SK-N-SH treated with all-trans-retinoic acid at 6 μM for 48 hours (cell line): ENCODE results near the gene SMTN.

Experiments used
- ARNTL ChIP-seq: fragments of 450-650 bp; formaldehyde crosslinking; IDR thresholded peaks from 2 replicates; pipeline ENCODE4 v1.5.0; 2020; ENCODE audit warnings: low read depth, mild to moderate bottlenecking, moderate library complexity, borderline replicate concordance
- BACH2 ChIP-seq: fragments of 250-450 bp; sonication (Bioruptor Pico); IDR thresholded peaks from 2 replicates; pipeline ENCODE4 v1.9.0; 2021; ENCODE audit warnings: mild to moderate bottlenecking, borderline replicate concordance
- ISL1 ChIP-seq: fragments of 250-450 bp; sonication (Bioruptor Pico); IDR thresholded peaks from 2 replicates; pipeline ENCODE4 v2.1.2; 2022; ENCODE audit warnings: mild to moderate bottlenecking, moderate library complexity
- RARB ChIP-seq: fragments of 250-450 bp; sonication (Bioruptor Pico); IDR thresholded peaks from 2 replicates; pipeline ENCODE4 v1.8.0; 2021; ENCODE audit warnings: mild to moderate bottlenecking, moderate library complexity
- TOX ChIP-seq: fragments of 250-450 bp; sonication (Bioruptor Pico); IDR thresholded peaks from 2 replicates; pipeline ENCODE4 v1.8.0; 2021; ENCODE audit warnings: mild to moderate bottlenecking, moderate library complexity, borderline replicate concordance
- ZFP3 ChIP-seq: fragments of 250-450 bp; sonication (Bioruptor Pico); IDR thresholded peaks from 2 replicates; pipeline ENCODE4 v1.5.0; 2020; ENCODE audit warnings: mild to moderate bottlenecking, moderate library complexity
- ZFP30 ChIP-seq: fragments of 450-650 bp; formaldehyde crosslinking; IDR thresholded peaks from 2 replicates; pipeline ENCODE4 v1.5.0; 2022; ENCODE audit warnings: mild to moderate bottlenecking, moderate library complexity
- ZNF565 ChIP-seq: fragments of 450-650 bp; formaldehyde crosslinking; conservative IDR thresholded peaks from 2 replicates; pipeline ENCODE4 v1.5.0; 2020; ENCODE audit warnings: low read depth, mild to moderate bottlenecking, moderate library complexity
- ZNF70 ChIP-seq: fragments of 450-650 bp; formaldehyde crosslinking; IDR thresholded peaks from 2 replicates; pipeline ENCODE4 v1.5.0; 2020; ENCODE audit warnings: mild to moderate bottlenecking, moderate library complexity
- ZNF8 ChIP-seq: fragments of 450-650 bp; formaldehyde crosslinking; IDR thresholded peaks from 2 replicates; pipeline ENCODE4 v1.5.0; 2020; ENCODE audit warnings: mild to moderate bottlenecking, moderate library complexity
- TF ChIP-seq, protein P1 (sequence below): fragments of 250-450 bp; sonication (Bioruptor Pico); IDR thresholded peaks from 2 replicates; pipeline ENCODE4 v1.5.1; 2020; ENCODE audit warnings: low read depth, mild to moderate bottlenecking, moderate library complexity
- TF ChIP-seq, protein P2 (sequence below): fragments of 250-450 bp; sonication (Bioruptor Pico); IDR thresholded peaks from 2 replicates; pipeline ENCODE4 v1.5.1; 2021; ENCODE audit warnings: mild to moderate bottlenecking, moderate library complexity
- TF ChIP-seq, protein P3 (sequence below): fragments of 250-450 bp; sonication (Bioruptor Pico); IDR thresholded peaks from 2 replicates; pipeline ENCODE4 v1.8.0; 2020; ENCODE audit warnings: mild to moderate bottlenecking, moderate library complexity, borderline replicate concordance

DNA sequence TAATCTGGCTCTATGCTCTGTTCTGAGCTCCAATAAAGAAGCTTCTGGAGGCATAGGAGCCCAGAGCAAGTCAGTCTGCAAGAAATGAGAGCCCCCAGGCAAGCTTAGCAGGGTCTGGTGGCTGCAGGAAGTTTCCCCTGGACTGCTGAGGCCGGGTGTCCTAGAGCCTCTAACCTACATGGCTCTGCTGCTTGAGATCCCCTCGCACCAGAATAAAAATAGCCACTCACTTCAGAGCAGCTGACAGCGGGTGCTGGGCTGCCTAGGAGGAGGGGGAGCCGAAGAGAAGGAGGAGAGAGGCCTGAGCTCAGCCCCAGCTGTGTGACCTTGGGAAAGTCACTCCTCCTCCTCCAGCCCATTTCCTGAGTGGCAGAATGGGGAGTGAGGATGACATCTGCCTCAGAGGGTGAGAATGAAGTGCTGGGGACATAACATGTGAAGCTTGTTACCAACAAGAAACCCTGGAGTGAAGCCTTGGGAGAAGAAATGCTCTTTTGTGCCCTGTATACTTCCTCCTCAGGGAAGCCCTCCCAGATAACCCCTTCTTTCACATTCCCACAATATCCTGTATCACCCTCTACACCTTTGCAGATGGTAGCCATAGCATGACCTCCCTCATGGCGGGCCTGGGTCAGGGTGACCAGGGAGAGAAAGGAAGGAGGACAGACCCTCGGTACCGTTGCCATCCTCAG lies 38.1 kb downstream of the SMTN start:
- no peak for TF ChIP-seq ISL1 (CRISPR knock-in tag)
- TF ChIP-seq, protein P1, sequence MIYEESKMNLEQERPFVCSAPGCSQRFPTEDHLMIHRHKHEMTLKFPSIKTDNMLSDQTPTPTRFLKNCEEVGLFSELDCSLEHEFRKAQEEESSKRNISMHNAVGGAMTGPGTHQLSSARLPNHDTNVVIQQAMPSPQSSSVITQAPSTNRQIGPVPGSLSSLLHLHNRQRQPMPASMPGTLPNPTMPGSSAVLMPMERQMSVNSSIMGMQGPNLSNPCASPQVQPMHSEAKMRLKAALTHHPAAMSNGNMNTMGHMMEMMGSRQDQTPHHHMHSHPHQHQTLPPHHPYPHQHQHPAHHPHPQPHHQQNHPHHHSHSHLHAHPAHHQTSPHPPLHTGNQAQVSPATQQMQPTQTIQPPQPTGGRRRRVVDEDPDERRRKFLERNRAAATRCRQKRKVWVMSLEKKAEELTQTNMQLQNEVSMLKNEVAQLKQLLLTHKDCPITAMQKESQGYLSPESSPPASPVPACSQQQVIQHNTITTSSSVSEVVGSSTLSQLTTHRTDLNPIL = no peak
- TF ChIP-seq RARB = no peak
- no peak for TF ChIP-seq ARNTL (CRISPR knock-in tag)
- TF ChIP-seq BACH2 (CRISPR knock-in tag) = no peak
- no peak for TF ChIP-seq ZNF565 (CRISPR knock-in tag)
- TF ChIP-seq ZFP30 = no peak
- TF ChIP-seq ZNF8 = no peak
- TF ChIP-seq, protein P2, sequence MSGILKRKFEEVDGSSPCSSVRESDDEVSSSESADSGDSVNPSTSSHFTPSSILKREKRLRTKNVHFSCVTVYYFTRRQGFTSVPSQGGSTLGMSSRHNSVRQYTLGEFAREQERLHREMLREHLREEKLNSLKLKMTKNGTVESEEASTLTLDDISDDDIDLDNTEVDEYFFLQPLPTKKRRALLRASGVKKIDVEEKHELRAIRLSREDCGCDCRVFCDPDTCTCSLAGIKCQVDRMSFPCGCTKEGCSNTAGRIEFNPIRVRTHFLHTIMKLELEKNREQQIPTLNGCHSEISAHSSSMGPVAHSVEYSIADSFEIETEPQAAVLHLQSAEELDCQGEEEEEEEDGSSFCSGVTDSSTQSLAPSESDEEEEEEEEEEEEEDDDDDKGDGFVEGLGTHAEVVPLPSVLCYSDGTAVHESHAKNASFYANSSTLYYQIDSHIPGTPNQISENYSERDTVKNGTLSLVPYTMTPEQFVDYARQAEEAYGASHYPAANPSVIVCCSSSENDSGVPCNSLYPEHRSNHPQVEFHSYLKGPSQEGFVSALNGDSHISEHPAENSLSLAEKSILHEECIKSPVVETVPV = no peak
- no peak for TF ChIP-seq ZNF70 (CRISPR knock-in tag)
- no peak for TF ChIP-seq TOX (CRISPR knock-in tag)
- TF ChIP-seq ZFP3 (CRISPR knock-in tag) = no peak
- TF ChIP-seq, protein P3, sequence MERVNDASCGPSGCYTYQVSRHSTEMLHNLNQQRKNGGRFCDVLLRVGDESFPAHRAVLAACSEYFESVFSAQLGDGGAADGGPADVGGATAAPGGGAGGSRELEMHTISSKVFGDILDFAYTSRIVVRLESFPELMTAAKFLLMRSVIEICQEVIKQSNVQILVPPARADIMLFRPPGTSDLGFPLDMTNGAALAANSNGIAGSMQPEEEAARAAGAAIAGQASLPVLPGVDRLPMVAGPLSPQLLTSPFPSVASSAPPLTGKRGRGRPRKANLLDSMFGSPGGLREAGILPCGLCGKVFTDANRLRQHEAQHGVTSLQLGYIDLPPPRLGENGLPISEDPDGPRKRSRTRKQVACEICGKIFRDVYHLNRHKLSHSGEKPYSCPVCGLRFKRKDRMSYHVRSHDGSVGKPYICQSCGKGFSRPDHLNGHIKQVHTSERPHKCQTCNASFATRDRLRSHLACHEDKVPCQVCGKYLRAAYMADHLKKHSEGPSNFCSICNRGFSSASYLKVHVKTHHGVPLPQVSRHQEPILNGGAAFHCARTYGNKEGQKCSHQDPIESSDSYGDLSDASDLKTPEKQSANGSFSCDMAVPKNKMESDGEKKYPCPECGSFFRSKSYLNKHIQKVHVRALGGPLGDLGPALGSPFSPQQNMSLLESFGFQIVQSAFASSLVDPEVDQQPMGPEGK = no peak
